AG04449 (cell line): ENCODE results near the gene PEX7.

Experiments used
- CTCF ChIA-PET: fragments of 350-600 bp; formaldehyde crosslinking; extraction: SDS; loops from one replicate; lab custom pipeline; 2021; ENCODE audit warnings: antibody characterized with exemption; lab: Yijun Ruan, JAX
- POLR2A ChIA-PET: fragments of 400-600, 350-600 bp; formaldehyde crosslinking; extraction: SDS; loops from one replicate; lab custom pipeline; 2020; ENCODE audit warnings: antibody characterized with exemption, inconsistent platforms; lab: Yijun Ruan, JAX
- DNase-seq: peaks from one replicate; pipeline ENCODE4 v3.0.0-alpha.2; 2010; ENCODE audit warnings: low read depth, low spot score
- H3K4me3 ChIP-seq: 2 replicates; pipeline ENCODE4 v1.5.1; 2011; ENCODE audit warnings: low read depth, mild to moderate bottlenecking, control low read depth, low read length
- CTCF ChIP-seq: IDR thresholded peaks from one replicate; pipeline ENCODE4 v1.5.1; 2011; ENCODE audit warnings: mild to moderate bottlenecking, moderate library complexity, low read length, control low read depth, inconsistent platforms; ENCODE audit not compliant: insufficient read depth; ENCODE audit errors: missing control alignments

Gene PEX7

DNA sequence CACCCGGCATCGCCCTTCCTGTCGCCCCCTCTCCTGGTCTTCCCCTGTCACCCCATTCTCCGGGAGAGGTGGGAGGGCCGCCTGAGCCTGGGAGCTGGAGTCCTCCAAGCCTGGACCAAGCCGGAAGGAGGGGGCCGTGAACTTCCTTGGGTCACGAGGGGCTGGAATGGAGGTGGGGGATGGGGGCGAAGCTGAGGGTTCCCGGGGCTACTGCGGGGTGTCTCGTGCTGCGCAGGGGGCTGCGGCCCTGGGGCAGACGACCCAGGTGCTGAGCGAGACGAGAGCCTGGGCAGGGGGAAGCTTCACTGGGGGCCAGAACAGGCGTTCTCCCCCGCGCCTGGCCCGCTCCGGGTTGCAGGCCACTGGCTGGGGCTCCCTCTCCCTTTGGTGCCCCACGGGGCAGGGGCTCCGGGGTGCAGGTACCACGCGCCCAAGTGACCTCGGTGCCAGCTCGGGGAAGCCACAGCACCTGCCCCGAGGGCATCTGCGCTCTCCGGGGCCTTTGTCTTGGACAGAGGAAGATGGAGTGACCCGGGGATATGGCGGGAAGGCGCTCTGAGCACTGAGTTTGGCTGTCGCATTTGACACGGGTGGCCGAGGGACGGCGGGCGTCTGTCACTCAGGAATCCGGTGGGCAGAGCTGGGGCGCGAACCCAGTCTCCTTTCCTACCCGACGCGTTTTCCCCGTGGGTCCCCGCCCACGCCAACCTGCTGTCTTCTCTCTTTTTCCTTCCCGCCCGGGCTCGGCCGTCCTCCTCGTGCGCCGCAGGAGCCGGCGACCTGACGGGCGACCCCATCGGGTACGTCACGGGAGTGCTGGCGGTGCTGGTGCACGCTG, 100.9 kb downstream of the PEX7 start:
- no peak for TF ChIP-seq CTCF
- ChIA-PET CTCF (interaction anchor here (1.7 kb wide), 1 partner anchor 279 kb away, joined by 6 read pairs; no protein-coding TSS in a partner anchor), POLR2A (no interaction called here)
- no peak overlapping the region for H3K4me3 ChIP-seq
- DNase-seq: no peak

- no peak for DNase-seq
- no peak overlapping the region for H3K4me3 ChIP-seq
- POLR2A ChIA-PET: no interaction called here
- CTCF ChIA-PET: no interaction called here
- TF ChIP-seq CTCF: no peak
These were observed 101.7 kb downstream of the PEX7 start for GRCh38 chr6:136923954-136924673.

DNA sequence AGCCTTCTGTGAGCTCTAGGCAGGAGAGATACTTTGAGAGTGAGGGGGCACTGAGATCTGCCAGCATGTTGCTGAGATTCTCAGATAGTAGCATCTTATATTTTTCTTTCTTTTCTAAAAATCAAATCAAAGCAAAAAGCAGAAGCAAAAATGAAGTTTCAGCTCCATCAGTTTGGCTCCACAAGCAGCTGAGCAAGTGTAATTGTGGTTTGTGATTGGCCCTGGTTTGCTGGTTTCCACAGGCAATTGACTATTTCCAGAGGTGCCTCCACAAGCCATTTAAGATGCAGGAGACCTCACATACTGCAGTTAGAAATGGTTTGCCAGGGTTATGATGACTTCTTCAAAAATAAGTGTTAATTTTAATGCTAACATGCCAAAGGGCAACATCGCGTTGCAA, 104.0 kb downstream of the PEX7 start:
- TF ChIP-seq CTCF: no peak
- no peak overlapping the region for H3K4me3 ChIP-seq
- no peak for DNase-seq
- POLR2A ChIA-PET: no interaction called here
- CTCF ChIA-PET: no interaction called here

DNA sequence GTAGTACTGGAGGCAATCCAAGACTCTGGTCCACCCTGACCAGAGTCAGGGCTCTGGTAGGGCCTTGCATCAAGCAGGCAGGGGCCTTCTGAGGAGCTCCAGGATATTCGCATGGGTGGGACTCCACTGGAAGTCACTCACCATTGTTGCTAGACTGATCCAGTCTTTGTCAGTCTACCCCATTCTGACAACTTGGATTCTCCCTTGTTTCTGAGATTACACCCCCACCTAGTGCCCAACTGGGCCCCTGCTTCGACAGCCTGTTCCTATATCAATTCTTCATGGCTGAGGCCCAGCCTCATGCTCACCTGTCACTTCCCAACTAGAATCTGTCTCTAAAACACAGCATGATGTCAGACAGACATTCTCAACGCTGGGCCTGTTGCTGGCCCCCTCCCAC, 104.9 kb downstream of the PEX7 start:
- H3K4me3 ChIP-seq: no peak overlapping the region
- DNase-seq: no peak
- ChIA-PET CTCF (interaction anchor here (0.8 kb wide), 1 partner anchor 24 kb away, joined by 4 read pairs; no protein-coding TSS in a partner anchor), POLR2A (no interaction called here)
- peak; percentile 18 for TF ChIP-seq CTCF

DNA sequence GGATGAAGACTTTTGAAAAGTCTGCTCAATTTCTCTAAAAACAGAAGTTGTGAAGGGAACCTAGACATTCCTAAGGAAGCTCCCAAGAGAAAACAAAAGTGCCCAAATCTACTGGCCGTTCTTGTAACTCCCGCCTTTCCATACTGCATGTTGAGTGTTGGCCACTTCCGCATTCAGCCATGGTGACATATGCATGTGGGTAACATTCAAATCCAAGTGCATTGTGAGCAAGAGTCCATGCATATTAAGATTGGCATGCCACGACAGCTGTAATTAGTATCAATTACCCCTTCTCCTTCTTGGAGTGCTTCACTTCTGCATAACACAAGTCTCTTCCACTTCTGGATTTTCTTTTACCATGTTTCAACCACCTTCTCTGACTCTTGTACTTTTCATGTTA, 108.1 kb downstream of the PEX7 start:
- CTCF ChIA-PET: interaction anchor here (1.4 kb wide), 1 partner anchor 9 kb away, joined by 5 read pairs; the partner anchor contains the start of gene SLC35D3
- H3K4me3 ChIP-seq: no peak overlapping the region
- TF ChIP-seq CTCF: no peak
- POLR2A ChIA-PET: no interaction called here
- DNase-seq: no peak

GRCh38 chr6:136932599-136932998, 110.2 kb downstream of the PEX7 start:
- CTCF ChIA-PET: interaction anchor here (1.1 to 1.9 kb wide), 2 partner anchors 13 to 81 kb away, joined by 3 to 6 read pairs; no protein-coding TSS in a partner anchor

More at GRCh38 chr6:136932599-136932998, 110.2 kb downstream of the PEX7 start:
- POLR2A ChIA-PET: no interaction called here
- no peak overlapping the region for H3K4me3 ChIP-seq
- no peak for DNase-seq
- TF ChIP-seq CTCF: no peak
